Breast epithelium (tissue), 4 donors: Measurements from ENCODE around the gene BCL2L2. TPM values are rescaled to one million over a fixed set of nuclear protein-coding genes. Genes with fewer than 3 reads are reported as not detected.

Experiments used
- DNase-seq, 2 donors: peaks; one replicate each; pipeline ENCODE4 v3.0.0-alpha.2; 2019; ENCODE audit warnings: low spot score in 2 of 2
- H3K27ac ChIP-seq, 2 donors: fragments of 200-600 bp; sonication (generic) in 1 of 2; one replicate each; pipeline ENCODE4 v1.5.1; 2016 to 2019; ENCODE audit warnings: mild to moderate bottlenecking in 1 of 2
- H3K27me3 ChIP-seq, 2 donors: fragments of 200-600 bp; sonication (generic) in 1 of 2; one replicate each; pipeline versions ENCODE4 v1.5.1 to v1.6.0; 2017 to 2019; ENCODE audit warnings: control low read depth in 1 of 2, mild to moderate bottlenecking in 1 of 2
- H3K36me3 ChIP-seq: fragments of 200-600 bp; one replicate; pipeline ENCODE4 v1.5.1; 2019
- H3K4me1 ChIP-seq, 2 donors: fragments of 200-600 bp; sonication (generic); one replicate each; pipeline ENCODE4 v1.5.1; 2016 to 2019; ENCODE audit warnings: control low read depth in 1 of 2
- H3K4me3 ChIP-seq, 3 donors: fragments of 200-600 bp; sonication (generic); 1 replicate in 2 of 3; 2 replicates in 1 of 3; pipeline ENCODE4 v1.5.1; 2016 to 2019; ENCODE audit warnings: mild to moderate bottlenecking in 3 of 3, moderate library complexity in 2 of 3
- H3K9me3 ChIP-seq, 2 donors: fragments of 200-600 bp; sonication (generic) in 1 of 2; one replicate each; pipeline ENCODE4 v1.5.1; 2016 to 2019; ENCODE audit warnings: control low read depth in 1 of 2
- CTCF ChIP-seq, 3 donors: fragments of 450-650 bp; IDR thresholded peaks; one replicate each; pipeline ENCODE4 v1.5.1; 2016 to 2017; ENCODE audit warnings: antibody characterized with exemption in 3 of 3, mild to moderate bottlenecking in 3 of 3, moderate library complexity in 3 of 3
- POLR2A ChIP-seq: fragments of 450-650 bp; IDR thresholded peaks from one replicate; pipeline ENCODE4 v1.6.1; 2016; ENCODE audit warnings: antibody characterized with exemption, mild to moderate bottlenecking, moderate library complexity
- POLR2AphosphoS5 ChIP-seq, 3 donors: sonication (generic); formaldehyde crosslinking; IDR thresholded peaks; one replicate each; pipeline ENCODE4 v1.6.1; 2017; ENCODE audit warnings: antibody characterized with exemption in 3 of 3
- intact Hi-C: fragments of 100-400 bp; cut with DNase I; formaldehyde crosslinking; loops from one replicate; pipeline ENCODE4 v1.15.1; 2023; ENCODE audit warnings: low total_unique reads
- total RNA-seq, 3 donors: library from RNA; depleted of rRNA; stranded (reverse); fragments of >200 nt; gene quantifications; one replicate each; pipeline ENCODE4 v1.1.0, GENCODE V29; 2016

Gene BCL2L2
- total RNA-seq, 3 donors from 2014 or later, result 28.8 to 55.5 (median 48.2) TPM

GRCh38 chr14:23353433-23353780 lies 46.8 kb downstream of the BCL2L2 start:
- H3K4me3 ChIP-seq, result no peak overlapping the region
- TF ChIP-seq POLR2A, result no peak
- no peak for TF ChIP-seq POLR2AphosphoS5 (IDR thresholded peaks at IDR 0.05)
- TF ChIP-seq CTCF (IDR thresholded peaks at IDR 0.05), result no peak
- no peaks in the 10 kb centered on the region for H3K36me3 ChIP-seq
- H3K4me1 ChIP-seq, result no peaks in the 10 kb centered on the region
- no peaks in the 10 kb centered on the region for H3K27me3 ChIP-seq
- peak overlapping the region in 1 of 2 donors; percentile 75 for H3K27ac ChIP-seq
- no peak for DNase-seq
- no peaks in the 10 kb centered on the region for H3K9me3 ChIP-seq
- intact Hi-C loops, result no loop called here

- Histone ChIP-seq H3K4me3 (no peak overlapping the region), H3K9me3 (no peaks in the 10 kb centered on the region), H3K36me3 (no peaks in the 10 kb centered on the region), H3K4me1 (no peaks in the 10 kb centered on the region), H3K27me3 (no peaks in the 10 kb centered on the region), H3K27ac (no peak overlapping the region)
- TF ChIP-seq CTCF (IDR thresholded peaks at IDR 0.05) (no peak), POLR2AphosphoS5 (IDR thresholded peaks at IDR 0.05) (no peak), POLR2A (no peak)
- DNase-seq, result no peak
- intact Hi-C loops, result no loop called here
Measured at GRCh38 chr14:23354990-23355389, 48.4 kb downstream of the BCL2L2 start.

GRCh38 chr14:23355871-23356435 lies 49.3 kb downstream of the BCL2L2 start:
- Histone ChIP-seq H3K9me3 (no peaks in the 10 kb centered on the region), H3K36me3 (no peaks in the 10 kb centered on the region), H3K27me3 (no peaks in the 10 kb centered on the region), H3K27ac (no peak overlapping the region), H3K4me3 (no peak overlapping the region), H3K4me1 (no peaks in the 10 kb centered on the region)
- no peak for DNase-seq
- no peak for TF ChIP-seq POLR2A
- intact Hi-C loops, result no loop called here

GRCh38 chr14:23356662-23357061 lies 50.0 kb downstream of the BCL2L2 start:
- Histone ChIP-seq H3K27ac (no peak overlapping the region), H3K36me3 (no peaks in the 10 kb centered on the region), H3K27me3 (no peaks in the 10 kb centered on the region), H3K4me1 (peaks cover 0 to 4% of the 10 kb centered on the region in 2 donors), H3K4me3 (no peak overlapping the region), H3K9me3 (no peaks in the 10 kb centered on the region)
- intact Hi-C loops, result no loop called here
- TF ChIP-seq CTCF (IDR thresholded peaks at IDR 0.05) (no peak), POLR2A (no peak), POLR2AphosphoS5 (IDR thresholded peaks at IDR 0.05) (no peak)
- DNase-seq, result no peak

- H3K27me3 ChIP-seq, result no peaks in the 10 kb centered on the region
- H3K4me1 ChIP-seq, result peaks cover 0 to 6% of the 10 kb centered on the region in 2 donors
- DNase-seq, result no peak
- intact Hi-C loops, result no loop called here
- no peak overlapping the region for H3K4me3 ChIP-seq
- TF ChIP-seq CTCF (IDR thresholded peaks at IDR 0.05) (no peak), POLR2AphosphoS5 (IDR thresholded peaks at IDR 0.05) (no peak), POLR2A (no peak)
- H3K9me3 ChIP-seq, result no peaks in the 10 kb centered on the region
- H3K27ac ChIP-seq, result no peak overlapping the region
- no peaks in the 10 kb centered on the region for H3K36me3 ChIP-seq
Measured at GRCh38 chr14:23357261-23357660, 50.6 kb downstream of the BCL2L2 start.

GRCh38 chr14:23358042-23358441 lies 51.4 kb downstream of the BCL2L2 start:
- intact Hi-C loops, result no loop called here
- peaks cover 0 to 6% of the 10 kb centered on the region in 2 donors for H3K4me1 ChIP-seq
- DNase-seq, result no peak

More at GRCh38 chr14:23358042-23358441, 51.4 kb downstream of the BCL2L2 start:
- no peaks in the 10 kb centered on the region for H3K36me3 ChIP-seq
- TF ChIP-seq POLR2A, result no peak
- TF ChIP-seq POLR2AphosphoS5 (IDR thresholded peaks at IDR 0.05), result no peak
- TF ChIP-seq CTCF (IDR thresholded peaks at IDR 0.05), result no peak
- no peak overlapping the region for H3K4me3 ChIP-seq
- no peak overlapping the region for H3K27ac ChIP-seq
- no peaks in the 10 kb centered on the region for H3K27me3 ChIP-seq
- H3K9me3 ChIP-seq, result no peaks in the 10 kb centered on the region
